Activated naive CD4-positive, alpha-beta T cell treated with Interleukin-2 at 50 U/mL for 16 hours (primary cell): ENCODE measurements around the gene ALG6.

Experiments
- DNase-seq: peaks from one replicate; pipeline ENCODE4 v3.0.0-alpha.2; 2020

ALG6 gene

DNA sequence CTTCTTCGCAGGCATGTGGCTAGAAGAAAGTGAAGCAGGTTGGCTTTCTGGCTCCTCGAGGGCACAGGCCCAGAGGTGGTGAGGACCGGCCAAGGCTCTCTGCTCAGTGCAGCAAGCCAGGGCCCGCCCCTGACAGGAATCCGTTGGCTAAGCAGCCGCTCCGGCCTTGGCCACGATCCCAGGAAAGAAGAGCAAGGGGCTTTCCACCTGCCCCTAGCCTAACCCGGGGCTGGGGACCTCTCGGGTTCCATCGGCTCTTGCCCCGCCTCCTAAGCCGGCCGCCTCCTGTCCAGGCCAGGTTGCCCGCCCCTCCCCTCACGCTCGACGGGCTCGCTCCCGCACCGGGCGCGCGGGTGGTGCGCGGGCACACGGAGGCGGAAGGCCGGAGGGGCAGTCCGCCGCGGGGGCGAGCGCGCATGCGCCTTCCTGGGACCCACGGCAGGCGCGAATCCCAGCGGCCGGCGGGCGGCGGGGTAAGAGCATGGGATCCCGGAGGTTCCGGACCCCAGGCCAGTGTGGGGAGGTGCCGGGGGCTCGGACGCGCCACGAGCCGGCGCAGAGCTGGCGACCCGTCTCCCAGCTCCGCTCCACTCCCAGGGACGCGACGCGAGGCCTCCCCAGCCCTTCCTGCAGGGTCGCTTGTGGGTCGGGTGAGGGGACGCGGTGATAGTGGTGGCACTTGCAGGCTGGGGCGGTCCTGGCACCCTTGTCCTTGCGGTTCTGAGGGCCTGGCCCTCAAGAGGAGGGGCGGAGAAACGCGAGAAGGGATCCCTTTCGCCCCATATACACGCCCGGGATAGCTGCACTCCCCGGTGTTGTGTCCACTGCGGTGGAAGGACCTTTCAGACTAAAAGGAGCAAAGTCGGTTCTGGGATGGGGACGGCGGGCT is at the start of gene ALG6:
Gene ALG6, plus strand, starts transcription at position 413 of the 889 bp plus-strand sequence. CDS start 3,351 bp downstream, outside the sequence.
- peak; percentile 94 for DNase-seq

DNA sequence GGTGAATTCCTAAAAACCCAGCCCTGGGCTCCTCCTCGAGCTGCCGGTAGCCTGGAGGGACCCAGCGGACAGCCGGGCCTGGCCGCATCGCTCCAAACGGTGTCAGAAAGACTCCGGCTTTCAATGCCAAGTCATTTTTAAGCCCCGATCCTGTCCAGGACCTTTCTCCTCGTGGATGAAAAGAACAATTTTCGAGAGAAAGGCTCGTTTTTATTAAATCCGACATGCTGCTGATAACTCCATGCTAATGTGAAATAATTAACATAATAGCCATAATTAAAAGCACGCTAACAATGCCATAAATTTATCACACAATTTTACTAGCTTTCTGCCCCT is 49.6 kb upstream of the ALG6 start:
- no peak for DNase-seq

DNA sequence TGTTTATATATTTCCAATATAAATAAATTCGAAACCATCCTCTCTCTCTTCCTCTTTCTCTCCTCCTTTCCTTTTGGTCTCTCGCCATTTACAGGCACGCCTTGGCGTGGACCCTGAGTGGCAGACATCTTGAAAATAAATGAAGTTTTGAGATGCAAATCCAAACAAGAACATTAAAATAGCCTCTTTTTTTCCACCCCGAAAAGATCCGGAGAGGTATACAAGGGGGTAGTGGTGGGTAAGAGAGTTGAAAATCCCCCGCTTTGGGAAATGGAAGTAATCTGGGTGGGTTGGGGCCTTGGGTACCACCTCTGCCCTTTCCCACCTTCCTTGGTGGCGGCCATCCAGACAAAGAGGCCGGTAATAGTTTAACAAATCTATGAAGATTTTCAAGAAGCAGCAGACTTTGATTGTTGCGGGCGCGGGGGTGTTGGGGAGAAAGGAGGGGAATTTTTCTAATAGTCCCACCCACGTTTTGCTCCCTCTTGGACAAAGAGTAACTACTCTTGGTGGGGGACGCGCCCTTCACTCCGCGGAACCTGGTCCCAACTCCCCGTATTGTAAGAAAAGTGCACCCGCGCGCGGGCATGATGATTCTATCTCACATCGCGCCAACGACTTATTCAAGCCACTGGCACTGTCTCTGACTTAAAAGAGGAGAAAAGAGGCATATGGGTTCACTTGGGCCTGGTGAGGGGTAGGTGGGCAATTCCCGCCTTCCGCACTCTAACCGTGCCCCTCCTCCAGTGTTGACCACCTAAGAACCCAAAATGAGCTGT is 49.0 kb upstream of the ALG6 start:
- DNase-seq: no peak

DNA sequence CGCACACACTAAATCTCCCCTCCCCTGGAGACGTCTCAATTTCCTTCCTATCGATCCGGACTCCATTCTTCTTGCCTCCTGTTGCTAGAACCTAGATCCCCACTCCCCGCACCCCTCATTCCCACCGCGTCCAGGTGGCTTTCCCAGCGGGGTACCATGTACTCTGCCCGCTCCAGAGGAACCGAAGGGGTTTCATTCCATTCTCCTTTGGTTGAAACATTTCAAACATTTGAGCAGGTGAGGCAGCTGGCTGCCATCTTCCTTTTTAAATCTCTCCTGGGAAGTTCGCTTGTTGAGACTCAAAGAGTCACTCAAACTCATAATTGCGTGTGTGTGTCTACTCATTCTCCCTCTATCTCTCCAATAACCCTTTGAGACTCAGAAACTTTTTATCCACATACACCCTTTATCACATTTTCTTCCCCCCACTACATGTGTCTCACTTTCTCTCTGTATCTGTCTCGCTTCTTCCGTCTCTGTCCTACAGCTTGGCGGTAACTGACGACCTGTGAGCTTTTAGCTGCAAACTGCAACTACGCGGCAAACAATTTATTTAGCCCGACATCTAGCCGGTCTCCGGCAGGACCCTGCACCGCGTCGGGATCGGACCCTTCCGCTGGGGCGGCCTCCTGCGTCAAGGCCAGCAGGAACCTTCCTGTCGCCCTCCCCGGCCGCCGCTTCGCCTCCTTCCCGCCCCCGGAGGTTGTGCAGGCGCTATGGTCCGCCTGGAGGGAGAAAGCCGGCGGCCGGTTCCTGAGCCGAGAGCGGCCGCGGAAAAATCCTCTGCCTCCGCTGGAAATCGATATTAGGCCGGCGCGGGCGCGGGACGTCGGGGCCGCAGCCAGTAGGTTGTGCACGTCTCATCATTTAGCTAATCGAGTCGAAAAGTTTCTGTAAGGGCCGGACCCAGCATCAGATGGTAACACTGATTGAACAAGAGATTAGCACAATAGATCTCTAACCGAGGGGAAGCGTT is 48.1 kb upstream of the ALG6 start:
- DNase-seq: no peak

DNA sequence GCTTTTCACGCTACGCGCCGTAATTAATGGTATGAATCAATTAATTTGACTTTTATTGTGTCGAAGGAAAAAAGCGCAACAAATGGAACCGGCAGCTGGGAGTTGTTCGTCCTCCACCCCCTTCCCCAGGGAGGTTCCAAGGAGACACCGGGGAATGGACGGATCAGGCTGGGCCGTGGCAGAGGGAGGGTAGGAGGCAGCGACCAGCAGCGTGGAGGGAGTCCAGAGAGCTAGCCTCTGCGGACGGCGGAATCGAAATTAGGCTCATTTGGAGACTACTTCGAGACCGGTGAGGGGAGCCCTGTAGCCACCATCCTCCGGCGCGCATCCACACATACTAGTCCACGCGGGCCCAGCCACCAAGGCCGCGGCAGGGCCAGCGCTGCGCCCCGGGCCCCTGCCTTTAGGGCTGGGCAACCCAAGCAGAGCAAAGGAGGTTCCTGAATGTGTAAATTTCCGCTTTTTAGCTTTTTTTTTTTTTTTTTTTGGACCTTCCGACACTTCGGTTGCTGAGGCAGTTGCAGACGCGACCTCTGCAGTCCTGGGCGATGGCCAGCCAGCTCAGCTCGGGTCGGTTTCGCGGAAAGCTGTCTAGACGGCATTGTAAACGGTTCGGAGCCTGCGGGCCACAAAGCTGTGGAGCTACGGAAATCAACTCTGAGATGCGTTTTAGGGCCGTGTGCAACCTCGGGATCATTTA is 47.3 kb upstream of the ALG6 start:
- DNase-seq: no peak

DNA sequence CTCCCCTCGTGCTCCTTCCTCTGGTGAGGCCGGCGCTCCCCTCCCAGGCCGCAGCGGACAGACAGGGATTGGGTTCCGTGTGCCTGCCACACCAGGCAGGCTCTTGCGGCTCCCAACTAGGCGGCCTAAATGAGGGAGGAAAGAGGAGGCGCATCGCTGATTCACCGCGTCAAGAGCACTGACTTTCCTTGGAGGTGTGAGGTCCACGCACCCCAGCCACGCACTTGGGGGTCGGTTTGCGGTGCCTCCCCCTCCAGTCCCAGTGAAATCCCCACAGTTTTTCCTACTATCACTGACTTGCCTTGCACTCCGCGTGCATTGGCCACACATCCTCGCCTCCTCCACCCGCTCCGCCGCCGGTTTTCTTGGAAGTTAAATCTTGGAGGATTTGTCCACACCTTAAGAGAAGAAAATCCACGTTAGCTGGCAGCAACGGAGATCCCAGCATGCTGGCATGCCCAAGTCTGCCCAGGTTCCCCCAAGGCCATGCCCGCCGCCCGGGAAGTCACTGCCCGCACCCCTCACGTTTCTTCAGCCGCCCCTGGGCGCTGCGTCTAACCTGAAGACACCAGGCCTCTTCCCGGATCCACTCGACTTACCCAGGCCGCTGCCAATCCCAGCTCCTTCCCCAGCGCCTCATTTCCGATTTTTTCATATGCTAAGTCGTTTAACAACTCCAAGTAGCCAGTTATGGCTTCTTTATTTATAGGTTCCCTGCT is 46.2 kb upstream of the ALG6 start:
- no peak for DNase-seq

DNA sequence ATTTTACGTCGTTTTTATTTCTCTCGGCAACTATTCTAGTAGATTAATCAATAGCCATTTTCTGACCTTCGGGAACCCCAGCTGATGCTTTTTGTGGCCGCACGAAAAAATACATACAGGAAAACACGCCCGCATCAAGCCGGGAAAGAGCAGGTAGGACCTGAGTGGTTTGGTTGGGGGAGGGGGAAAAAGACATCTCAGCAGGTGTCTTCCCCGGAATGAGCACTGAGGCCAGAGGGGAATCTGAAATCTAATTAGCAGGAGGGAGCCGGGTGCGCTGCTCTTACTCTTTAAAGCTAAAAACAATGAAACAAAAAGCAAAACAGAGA is 45.7 kb upstream of the ALG6 start:
- DNase-seq: no peak

DNA sequence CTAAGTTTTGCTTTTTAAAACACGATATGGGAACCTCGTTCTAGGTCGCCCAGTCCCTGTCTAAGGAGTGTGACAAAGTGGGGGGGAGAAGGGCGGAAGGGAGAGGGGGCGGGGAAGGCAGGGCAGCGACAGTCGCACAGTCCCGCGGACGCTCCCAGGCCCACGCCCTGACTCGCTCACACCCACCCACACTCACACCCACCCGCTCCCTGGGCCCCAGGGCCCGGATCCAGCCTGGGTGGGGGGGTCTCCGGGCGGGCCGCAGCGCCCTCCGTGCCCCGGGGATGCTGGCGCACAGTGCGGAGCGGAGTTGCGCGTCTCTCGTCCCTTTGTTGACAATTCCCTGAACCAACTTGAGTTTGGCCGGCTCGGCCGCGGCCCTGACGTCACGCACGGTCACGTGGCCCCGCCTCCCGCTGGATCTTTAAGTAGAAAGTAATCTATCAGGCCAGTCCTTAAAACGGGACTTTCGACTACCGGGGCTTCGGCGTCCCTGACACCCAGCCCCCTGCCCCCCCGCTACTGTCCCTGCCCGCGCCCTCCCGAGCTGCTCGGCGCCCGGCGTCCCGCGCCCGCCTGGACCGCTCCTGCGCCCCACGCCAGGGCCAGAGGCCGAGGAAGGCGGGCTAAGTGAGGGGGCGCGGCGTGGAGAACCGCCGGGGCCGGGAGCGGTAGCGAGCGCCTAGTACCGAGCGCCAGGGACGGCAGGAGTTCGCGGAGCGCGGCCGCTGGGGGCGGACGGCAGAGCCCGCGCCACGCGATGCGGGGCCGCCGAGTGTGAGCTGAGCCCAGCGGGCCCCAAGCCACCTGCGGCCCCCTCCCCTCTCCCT is 45.1 kb upstream of the ALG6 start, which contains the start of gene FOXD3:
Gene FOXD3, plus strand, starts transcription at position 454 of the 830 bp plus-strand sequence. CDS start 492 bp downstream, outside the sequence.
- peak; percentile 34 for DNase-seq

DNA sequence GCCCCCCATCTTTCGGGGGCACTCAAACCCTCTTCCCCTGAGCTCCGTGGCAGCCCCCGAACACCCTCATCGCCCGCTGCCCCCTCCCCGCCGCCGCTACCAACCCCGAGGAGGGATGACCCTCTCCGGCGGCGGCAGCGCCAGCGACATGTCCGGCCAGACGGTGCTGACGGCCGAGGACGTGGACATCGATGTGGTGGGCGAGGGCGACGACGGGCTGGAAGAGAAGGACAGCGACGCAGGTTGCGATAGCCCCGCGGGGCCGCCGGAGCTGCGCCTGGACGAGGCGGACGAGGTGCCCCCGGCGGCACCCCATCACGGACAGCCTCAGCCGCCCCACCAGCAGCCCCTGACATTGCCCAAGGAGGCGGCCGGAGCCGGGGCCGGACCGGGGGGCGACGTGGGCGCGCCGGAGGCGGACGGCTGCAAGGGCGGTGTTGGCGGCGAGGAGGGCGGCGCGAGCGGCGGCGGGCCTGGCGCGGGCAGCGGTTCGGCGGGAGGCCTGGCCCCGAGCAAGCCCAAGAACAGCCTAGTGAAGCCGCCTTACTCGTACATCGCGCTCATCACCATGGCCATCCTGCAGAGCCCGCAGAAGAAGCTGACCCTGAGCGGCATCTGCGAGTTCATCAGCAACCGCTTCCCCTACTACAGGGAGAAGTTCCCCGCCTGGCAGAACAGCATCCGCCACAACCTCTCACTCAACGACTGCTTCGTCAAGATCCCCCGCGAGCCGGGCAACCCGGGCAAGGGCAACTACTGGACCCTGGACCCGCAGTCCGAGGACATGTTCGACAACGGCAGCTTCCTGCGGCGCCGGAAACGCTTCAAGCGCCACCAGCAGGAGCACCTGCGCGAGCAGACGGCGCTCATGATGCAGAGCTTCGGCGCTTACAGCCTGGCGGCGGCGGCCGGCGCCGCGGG is 44.2 kb upstream of the ALG6 start:
- DNase-seq: peak; percentile 43

DNA sequence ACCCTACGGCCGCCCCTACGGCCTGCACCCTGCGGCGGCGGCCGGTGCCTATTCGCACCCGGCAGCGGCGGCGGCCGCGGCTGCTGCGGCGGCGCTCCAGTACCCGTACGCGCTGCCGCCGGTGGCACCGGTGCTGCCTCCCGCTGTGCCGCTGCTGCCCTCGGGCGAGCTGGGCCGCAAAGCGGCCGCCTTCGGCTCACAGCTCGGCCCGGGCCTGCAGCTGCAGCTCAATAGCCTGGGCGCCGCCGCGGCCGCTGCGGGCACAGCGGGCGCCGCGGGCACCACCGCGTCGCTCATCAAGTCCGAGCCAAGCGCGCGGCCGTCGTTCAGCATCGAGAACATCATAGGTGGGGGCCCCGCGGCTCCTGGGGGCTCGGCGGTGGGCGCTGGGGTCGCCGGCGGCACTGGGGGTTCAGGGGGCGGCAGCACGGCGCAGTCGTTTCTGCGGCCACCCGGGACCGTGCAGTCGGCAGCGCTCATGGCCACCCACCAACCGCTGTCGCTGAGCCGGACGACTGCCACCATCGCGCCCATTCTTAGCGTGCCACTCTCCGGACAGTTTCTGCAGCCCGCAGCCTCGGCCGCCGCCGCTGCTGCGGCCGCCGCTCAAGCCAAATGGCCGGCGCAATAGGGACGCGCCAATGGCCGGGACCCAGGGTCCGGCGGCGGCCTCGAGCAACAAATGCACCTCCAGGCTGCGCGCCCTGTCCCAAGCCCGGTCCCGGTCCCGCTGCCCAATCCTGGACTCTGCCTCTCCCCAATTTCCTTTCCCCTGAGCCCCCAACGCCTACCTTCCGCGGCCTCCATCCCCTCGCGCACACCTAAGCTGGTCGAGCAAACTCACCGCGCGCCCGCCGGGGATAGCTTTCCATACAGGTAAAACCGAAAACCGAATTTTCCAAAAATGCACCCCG is 43.3 kb upstream of the ALG6 start:
- DNase-seq: no peak

DNA sequence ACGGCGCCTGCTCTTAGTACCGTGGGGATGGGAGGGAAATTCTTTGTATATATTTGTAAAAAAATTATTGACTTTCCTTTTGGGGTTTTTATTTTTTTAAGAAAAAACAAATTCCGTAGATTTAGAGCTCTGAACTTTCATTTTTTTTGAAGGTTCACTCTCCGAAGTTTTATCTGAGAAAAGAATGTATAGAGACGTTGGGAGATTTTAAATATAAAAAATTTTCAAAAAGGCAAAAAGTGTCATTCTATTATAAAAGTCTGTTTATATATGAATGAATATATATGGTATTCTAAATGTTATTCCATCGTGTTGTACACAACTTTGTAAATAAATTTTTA is 42.7 kb upstream of the ALG6 start:
- no peak for DNase-seq

DNA sequence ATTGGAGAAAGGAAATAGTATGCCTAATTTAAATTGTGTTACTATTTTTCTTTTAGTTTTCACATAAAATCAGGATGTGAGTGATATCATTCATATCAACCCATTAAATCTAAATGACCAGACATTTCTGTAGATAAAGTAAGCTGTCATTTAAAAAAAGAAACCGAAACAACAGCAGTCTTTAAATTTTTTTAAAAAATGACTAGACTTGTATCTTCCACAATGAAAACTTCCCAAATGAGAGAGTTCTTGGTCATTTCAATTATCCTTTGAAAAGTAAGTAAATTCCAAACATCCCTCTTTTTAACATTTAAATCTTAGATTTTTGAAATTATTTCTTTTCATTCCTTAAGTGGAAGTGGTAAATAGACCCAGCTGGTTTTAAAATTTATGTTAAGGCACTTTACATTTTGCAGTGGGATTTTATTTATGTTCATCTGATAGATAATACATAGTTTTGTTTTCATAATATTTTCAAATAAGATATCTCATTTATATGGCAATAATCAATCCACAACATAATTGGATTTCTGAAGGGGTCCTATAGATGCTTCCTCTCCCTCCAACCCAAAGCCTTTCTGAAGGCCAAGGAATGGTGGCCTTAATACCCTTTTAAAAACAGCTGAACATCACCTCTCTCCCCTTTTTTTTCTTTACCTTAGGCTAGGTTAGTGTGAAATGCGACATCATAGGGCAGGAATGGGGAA is 42.0 kb upstream of the ALG6 start:
- DNase-seq: no peak

DNA sequence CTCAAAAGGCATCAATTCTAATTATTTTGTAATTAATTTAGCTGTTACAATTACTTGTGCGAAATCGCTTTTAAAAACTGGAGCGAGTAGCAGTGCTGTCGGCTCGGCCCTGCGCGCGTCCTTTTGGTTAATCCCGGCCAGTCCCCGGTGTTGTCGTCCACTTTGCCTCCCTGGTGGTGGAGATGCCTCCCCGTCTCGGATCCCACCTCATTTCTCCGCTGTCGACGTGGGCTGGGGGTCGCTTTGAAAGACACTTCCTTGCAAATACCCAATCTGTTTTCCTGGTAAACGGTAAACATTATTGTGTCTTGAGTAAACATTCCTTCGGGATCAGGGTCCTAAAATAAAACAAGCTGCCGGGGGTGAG is 41.3 kb upstream of the ALG6 start:
- no peak for DNase-seq

DNA sequence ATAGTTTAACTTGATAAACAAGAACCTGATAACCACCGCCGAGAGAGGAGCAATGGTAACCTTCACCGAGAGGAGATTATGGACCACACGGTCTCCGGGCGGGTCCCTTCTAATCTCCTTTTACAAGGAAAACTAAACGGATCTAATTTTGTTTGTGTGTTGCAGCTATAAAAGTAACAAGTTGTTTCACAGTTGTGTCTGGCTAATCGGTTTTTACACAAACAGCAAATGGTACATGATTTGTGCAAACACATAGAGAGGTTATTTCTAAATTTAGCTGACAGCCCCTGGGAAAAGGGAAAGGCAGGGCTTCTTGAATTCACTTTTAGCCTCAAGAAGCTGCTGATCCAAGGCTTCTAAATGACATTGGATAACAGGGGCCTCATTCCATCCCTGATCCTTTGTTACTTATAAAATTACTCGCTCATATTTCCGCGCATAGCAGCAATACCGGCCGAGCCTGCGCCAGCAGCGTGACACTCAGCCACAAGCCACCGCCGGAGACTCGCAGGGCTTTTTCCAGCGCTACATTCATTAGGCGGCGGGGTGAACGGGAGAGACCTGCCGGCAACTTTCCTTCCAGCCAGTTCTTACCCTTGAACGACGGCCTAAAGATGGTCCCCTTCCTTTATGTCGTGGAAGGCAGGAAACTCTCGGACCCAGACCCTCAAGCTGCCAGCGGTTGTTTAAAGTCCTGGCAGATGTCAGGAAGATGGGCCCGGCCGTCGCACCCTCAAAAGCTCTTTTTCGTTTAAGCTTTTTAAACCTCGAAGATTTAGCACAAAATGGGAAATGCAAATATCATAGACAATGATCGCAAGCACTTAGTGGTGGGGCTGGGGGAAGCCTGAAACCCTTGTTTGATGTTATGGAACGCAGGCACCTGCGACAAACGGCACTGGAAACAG is 40.7 kb upstream of the ALG6 start:
- no peak for DNase-seq

DNA sequence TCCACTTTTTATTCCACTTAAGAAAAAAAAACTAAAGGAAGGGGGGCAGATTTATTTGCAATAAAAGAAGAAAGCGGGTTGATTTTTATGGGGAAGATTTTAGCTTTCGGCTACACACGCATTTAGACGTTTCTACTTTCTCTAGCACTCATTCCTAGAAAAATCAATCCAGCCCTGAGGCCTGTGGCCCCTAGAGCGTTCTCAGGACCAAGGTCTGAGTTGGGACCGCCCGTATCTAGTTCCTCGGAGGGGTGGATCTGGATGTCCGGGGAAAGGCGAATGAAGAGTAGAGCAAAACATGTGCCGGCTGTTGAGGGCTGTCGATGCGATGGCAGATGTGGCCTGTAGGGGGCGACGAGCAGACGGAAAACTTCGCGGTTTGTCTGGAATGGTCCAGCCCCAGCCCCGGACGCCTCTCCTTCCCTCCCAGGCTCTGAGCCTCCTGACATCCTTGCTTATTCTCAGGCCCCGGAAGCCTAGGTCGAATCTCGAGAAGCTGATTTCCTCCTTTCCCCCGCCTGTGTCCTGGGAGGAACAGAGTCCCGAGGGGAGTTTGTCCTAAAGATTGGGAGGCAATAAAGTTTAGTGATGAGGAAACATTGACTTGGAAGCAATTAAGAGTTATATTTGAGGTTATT is 39.9 kb upstream of the ALG6 start:
- peak; percentile 35 for DNase-seq

DNA sequence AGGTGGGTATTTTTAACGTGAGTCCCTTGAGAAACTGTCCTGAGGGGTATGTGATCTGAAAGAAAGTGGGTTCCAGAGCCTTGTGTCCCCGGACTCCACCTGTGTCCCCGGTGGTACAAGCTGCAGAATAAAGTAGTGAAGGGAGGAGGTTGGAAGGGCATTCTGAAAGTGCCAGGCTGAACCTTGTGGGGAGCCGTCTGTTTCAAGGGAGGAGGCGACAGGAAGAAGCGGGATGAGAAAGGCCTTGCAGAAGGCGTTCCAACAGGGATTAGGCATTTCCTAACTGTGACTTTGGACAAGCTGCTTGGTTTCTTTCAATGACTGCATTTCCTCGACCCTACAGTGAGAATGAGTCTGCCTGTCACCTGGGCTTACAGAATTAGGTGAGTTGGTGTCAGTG is 39.3 kb upstream of the ALG6 start:
- no peak for DNase-seq
